ENCODE results near the gene STXBP6. TPM values are rescaled to one million over a fixed set of nuclear protein-coding genes. Genes with fewer than 3 reads are reported as not detected.

Gene STXBP6
- total RNA-seq, 1 donor from 2014 or later = 10.0 TPM

DNA sequence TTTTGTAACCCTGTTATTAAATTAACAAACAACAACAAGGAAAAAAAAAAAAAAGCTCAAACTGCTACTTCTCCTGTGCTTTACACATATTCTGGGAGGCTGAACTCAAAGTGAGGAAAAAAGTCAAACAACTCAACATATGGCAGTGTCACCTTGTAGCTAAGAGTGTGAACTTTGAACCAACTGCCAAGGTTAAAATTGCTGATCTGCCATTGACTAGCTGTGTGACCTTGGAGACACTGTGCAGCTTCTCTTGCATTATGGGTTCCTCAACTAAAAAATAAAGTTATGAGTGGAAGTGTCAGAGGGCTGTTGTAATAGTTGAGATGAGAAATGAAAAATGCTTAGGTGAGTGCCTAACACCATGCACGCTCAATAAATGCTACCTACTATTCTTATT, 34.2 kb downstream of the STXBP6 start:
- no peak for DNase-seq (ENCODE audit: low spot score)

DNA sequence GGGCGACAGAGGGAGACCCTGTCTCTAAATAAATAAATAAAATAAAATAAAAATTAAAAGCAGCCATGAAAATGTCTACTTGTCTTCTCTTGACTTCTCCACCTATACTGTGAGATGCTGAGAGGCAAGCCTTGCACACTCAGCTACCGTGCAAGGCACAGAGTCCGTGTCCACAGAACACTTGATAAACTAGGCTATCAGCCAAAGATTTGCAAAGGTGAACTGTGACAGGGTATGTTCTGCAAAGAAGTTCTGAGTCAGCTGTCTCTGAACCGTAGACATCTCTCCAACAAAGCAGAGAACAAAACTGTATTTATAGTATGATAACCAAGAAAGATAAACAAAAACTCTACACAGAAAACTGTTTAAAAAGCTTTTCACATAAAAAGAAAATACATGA, 35.5 kb downstream of the STXBP6 start:
- no peak for DNase-seq (ENCODE audit: low spot score)

DNA sequence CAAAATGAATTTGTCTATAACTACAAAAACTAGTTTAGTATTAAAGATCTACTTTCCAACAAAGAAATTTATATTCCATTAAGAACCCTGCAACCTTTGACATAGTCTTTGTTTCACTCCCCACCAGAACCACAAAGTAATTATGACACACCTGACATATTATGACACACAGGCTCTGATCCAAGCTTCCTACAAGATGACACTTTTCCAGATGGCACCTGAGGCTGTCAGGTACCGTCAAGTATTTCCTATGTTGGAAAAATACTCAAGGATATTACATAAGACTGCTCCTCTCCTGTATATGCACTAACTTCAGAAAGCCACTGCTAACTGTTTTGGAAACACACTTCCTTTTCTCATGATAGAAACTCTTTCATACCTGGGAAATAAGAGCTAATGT, 38.9 kb downstream of the STXBP6 start:
- no peak for DNase-seq (ENCODE audit: low spot score)

DNA sequence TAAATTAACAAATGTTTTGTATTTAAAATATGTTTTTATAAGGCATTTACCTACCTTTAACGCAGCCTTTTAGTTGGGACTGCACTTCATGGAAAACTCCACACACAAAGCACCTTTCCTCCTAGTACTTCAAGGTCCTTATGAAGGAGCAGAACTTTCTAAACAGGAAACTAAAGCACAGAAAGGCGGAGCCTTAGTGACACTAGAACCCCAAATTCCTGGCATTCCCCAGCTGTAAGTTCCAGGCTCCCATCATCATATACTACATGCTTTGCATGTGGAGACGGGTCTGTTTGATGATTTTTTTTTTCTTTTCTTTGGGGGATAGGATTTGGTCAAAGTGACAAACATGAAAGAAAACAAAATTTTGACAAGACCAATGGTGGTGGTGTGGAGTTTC, 39.5 kb downstream of the STXBP6 start:
- no peak for DNase-seq (ENCODE audit: low spot score)

DNA sequence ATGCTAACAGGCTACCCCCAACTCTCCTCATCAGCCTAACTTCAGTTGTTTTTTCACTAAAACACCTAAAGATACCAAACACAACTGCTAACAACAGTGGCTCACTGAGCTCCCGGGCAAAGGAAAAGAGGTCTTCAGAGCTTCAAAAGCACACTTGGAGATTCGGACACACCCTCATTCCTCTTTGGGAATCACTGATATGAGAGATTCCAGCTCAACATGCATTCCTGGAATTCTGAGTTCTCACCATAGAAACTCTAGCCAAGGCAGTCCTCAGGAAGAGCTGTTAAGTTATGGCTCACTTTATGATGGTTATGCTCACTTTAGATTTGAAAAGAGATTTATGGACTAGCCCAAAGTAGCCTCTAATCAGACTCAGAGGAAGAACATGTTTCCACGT, 40.1 kb downstream of the STXBP6 start:
- DNase-seq (ENCODE audit: low spot score) = no peak

DNA sequence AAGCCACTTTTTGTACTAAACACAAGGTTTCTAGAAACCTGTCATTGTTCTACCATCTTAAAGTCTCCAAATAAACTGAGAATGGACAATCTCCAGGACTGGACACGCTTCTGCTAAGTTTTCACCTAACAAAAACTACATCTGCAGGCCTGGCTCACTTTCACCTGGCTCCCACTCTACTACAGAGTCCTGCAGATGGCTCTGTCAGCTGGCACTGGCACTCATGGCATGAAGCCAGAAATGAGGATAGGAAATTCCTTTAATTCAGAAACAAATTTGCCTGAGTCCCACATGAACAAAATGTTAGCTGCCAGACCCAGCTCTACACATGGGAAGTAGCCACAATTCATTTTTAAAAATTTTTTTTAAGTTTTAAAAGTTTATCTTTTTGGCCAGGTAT, 42.1 kb downstream of the STXBP6 start:
- DNase-seq (ENCODE audit: low spot score) = no peak

DNA sequence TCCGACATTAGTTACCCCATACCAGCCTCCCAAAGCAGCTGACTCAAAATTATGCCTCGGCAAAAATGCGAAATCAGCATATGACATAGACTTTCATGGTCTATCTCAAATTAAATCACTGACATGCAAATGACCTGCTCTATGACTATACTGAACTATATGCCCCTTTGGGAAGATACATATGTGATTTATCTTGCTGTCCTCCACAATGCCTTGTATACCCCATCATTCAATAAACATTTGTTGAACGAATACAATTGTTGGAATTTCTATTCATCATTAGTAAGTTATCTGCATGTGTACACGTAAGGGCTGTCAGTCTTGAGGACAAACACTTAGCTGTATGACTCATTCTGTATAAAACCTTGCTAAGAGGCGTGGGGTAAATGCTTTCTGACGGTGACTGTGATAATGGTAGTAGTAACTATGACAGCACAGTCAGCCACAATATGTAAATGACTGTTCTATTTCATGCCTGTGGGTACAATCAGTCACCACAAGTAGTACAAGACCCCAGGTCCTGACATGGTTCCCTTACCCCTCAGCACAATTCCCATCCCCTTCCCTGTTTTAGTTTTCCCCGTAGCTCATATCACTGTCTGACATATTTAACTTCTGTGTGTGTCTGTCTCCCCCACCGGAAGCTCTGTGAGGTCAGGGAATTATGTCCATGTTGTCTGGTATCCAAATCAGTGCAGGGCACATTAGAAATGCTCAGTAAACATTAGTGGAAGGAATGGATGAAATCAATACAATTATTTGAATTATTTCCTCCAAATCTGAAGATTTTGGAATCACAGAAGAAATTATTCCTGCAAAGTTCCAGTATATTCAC, 42.8 kb downstream of the STXBP6 start:
- no peak for DNase-seq (ENCODE audit: low spot score)

DNA sequence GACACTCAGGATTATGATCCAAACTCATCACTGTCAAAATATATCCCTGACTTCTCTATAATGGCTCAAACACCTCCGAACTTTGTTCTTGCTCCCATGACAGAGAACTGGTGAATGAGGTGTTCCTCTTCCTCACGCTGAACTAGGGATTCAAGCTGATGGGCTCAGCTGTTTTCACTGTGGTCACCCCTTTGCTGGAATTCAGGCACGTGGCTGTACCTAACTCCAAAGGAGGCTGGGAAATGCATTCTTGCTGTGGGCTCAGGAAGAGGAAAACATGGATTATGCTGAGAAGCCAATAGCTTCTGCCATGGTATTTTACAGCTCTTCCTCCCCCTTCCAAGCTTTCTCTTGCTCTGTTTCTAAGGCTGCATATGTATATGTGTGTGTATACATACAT, 43.9 kb downstream of the STXBP6 start:
- DNase-seq (ENCODE audit: low spot score) = no peak

DNA sequence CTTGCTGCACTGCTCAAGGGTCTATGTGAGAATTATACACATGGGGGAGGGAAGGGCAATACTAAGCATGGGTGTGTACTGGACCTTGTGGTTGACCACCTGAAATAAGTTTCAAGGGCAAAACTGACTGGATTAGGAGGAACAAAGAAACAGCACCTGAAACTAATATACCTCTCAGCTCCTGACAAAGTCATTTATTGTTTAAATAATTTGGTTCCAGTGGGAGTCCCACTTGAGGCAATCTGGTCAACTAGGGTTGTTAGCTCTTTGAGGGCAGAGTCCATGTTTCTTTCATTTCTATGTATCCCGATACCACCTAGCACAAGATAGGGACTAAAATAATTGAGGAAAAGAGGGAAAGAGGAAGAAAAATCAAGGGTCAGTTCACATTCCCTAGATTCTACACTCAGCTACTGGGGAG, 45.5 kb downstream of the STXBP6 start:
- no peak for DNase-seq (ENCODE audit: low spot score)

DNA sequence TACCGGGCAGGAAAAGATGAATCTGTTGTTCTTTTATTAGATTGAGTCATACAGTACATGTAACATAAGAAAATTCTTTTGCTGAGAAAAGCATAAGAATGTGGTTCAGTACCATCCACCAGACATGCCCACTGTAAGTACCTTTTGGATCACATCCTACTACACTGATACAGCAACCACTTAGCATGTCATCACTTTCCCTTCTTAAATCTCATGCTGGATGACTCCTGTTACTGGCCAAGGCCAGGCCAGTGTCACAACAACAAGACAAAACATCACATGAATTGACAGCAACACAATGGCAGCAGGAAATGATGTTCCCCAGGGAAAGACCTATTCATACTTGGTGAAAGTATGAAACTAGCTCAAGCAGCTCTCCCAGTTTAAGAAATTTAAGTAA, 46.4 kb downstream of the STXBP6 start:
- DNase-seq (ENCODE audit: low spot score) = no peak

DNA sequence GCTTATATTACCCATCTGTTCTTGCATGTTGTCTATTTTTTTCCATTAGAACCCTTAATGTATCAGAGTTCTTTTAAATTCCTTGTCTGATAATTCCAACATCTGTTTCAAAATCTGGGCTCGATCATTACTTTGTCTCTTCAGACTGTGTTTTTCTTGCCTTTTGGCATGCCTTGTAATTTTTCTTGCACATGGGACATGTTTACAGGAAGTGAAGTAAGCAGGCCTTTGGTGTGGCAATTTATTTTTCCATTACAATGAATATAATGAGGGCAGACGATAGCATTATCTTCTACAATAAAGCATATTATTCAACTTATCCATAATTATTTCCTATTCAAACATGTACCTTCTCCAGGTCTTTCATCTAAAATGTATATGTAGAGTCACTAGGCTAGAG, 48.3 kb downstream of the STXBP6 start:
- no peak for DNase-seq (ENCODE audit: low spot score)

DNA sequence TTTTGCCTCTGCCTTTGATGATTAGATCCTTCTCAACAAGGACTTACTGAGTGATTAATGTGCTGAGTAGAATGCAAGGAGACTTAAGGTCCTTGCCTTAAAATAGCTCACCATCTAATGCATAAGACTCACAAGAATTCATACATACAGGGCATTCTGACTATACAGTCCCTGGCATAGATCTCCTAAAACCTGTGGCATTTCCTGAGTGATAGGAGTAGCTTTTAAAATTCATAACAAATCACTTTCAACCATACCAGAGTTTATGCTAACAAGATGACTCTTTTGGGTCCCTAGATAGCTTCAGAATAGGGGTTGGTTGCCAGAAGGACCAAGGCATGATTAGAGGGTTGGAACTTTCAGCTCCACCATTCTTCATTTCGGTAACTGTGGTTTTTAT, 48.8 kb downstream of the STXBP6 start:
- DNase-seq (ENCODE audit: low spot score) = no peak

DNA sequence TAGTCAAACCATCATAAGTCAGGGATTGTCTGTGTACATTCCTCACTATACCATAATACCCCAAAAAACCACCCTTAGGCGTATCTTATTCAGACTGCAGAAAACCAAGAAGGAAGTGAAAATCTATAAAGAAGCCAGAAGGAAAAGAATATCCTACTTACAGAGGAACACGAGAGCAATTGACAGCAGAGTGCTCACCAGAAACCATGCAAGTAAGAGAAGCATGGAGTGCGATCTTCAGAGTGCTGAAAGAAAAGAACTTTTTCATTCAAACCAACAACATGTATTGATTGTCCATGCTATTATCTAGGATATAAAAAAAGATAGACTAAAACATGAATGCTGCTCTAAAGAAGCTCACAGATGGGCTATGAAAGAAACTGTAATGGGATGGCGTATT, 50.8 kb downstream of the STXBP6 start:
- no peak for DNase-seq (ENCODE audit: low spot score)

DNA sequence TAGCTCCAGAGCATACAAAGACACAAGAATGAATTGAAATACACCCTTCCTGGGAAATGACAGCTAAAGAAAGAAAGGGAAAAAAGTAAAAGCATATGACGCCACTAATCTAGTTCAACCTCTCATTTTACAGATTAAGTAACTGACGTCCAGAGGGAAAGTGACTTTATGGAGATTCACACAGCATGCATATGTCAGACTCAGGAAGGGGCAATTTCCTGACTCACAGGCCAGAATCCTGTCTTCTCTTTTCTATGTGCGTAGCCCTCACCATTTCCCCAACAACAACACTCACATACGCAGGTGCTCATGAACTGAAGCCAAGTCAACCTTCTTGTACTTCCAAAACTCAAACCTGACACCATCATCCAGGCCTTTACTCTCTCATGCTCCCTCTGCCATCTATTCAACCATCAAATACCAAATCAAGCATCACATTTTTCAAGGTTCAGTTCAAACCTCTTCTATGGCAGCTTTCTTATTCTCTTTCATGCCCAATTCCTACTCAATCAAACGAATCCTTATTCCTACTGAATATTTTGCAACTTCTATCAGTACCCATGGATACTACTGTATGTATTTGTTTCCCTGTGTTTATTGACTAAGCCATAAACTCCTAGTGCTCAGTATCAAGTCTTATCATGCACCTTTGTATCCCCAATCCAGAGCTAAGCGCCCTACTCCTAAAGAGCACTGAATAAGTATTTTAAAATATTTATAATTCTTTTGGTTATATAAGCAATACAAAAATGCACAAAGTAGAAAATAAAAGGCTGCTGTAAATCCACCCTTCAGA, 52.8 kb downstream of the STXBP6 start:
- no peak for DNase-seq (ENCODE audit: low spot score)

DNA sequence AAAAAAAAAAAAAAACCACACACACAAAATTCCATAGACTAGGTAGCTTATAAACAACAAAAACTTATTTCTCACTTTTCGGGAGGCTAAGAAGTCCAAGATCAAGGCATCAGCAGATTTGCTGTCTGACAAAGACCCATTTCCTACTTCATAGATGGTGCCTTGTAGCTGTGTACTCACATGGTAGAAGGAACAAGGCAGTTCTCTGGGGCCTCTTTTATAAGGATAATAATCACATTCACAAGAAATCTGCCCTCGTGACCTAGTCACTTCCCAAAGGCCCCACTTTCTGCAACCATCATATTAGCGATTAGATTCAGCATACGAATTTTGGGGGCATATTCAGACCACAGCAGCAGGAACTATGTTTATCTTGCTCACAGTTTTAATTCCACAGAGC, 54.9 kb downstream of the STXBP6 start:
- no peak for DNase-seq (ENCODE audit: low spot score)

DNA sequence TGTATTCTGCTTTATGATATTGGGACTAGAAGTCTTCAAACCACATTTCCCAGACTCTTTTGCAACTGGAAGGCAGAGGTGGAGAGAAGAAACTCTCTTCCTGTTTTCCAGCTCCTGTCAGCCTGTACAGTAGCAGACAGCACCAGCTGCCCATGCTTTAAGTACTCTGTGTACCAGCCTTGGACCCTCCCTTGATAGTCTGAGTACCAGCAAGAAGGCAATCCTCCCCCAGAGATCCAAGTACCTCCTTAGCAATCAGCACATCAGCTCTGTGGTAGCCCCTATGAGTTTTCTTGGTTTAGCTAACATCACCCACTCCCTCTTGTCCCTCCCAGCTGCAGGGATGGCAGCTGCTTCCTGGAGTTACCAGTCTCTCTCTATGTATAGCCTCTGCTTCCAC, 56.3 kb downstream of the STXBP6 start:
- DNase-seq (ENCODE audit: low spot score) = no peak

DNA sequence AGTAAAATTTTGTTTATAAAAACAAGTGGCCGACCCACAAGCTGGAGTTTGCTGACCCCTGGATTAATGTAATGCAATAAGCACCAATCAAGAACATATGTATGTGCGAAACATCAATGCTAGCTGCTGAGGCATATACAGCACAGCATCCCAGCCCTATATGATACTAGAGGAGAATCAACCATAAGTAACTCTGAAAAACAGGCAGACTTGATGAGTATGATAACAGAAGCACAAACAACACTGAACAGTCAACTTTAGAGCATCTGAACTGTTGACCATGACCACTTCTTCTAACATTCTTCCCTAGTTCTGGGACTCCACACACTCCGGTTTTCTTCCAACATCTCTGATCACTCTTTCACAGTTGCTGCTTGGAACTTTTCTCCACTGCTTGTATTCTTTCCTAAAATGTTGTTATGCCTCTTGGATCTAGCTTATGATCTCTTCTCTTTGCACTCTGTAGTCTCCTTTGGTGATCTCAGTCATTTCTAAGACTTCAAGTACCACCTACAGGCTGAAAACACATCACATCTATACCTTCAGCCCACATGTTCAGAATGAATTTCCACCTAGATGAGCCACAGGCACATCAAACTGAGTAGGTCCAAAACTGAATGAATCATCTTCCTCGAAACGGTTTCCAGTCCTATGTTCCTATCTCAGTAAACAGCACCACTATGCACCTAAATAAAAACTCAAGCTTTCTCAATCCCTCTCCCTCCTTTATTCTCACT, 57.2 kb downstream of the STXBP6 start:
- DNase-seq (ENCODE audit: low spot score) = no peak

DNA sequence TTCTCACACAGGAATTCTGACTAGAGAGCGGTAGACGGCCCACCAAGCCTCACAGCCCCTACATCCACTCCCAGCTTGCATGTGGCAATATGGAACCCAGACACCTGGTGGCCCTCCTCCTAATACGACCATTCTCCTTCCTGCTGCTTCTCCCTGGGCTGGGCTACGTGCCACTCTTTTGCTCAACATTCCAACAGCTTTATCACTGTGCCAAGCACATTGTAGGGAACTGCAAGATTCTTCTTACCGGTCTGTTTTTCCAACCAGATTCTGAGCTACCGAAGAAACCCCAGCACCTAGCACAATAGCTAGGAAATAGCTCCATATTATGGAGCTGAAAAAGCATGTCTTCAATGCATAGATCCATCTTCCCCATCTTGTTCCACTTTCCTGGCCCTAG, 58.1 kb downstream of the STXBP6 start:
- no peak for DNase-seq (ENCODE audit: low spot score)

DNA sequence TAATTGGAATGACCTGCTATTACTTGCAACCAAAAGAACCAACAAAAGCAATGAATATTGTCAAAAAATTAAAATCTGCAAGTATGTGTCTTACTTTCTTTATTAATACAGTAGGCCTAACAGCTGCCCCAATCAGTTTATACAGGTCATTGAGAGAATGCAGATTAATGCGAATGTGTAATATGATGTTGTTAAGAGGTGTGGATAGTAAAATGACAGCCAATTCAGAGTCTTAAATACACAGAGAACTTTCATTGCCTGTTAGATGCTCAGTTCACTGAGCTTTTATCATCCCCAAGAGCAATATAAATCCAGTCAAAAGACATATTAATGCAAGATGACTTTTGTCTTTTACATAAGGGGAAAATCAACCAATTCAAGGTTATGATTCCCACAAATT, 58.7 kb downstream of the STXBP6 start:
- DNase-seq (ENCODE audit: low spot score) = no peak

DNA sequence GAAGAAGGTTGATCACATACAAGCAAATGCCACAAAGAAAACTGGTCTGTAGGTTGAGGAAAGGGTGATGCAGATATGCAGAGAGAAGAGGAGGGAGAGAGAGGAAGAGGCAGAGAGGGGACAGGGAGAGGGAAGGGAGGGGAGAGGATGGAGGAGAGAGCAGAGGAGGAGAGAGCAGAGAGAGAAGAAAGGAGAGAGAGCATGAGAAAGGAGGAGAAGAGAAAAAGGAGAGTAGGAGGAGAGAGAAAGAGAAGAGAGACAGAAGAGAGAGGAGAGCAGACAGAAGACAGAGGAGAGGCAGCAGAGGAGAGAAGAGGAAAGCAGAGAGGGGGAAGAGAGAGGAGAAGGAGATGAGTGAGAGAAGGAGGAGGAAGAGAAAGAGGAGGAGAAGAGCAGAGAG, 59.2 kb downstream of the STXBP6 start:
- no peak for DNase-seq (ENCODE audit: low spot score)

DNA sequence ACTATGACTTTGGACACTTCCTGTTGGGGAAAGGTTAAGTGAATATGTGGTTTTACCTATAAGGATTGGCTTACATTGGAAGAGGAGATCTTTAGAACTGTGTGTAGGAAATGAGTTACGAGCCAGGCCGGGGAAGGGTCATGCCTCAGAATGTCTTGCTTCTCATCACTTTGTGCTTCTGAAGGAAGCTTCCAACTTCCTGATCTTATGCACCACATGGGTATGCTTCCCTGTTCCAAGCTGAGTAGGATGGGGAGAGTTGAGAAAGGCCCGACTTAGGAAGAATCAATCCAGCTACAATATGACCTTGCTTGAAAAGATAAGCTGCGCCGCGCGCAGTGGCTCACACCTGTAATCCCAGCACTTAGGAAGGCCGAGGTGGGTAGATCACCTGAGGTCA, 59.9 kb downstream of the STXBP6 start:
- no peak for DNase-seq (ENCODE audit: low spot score)

DNA sequence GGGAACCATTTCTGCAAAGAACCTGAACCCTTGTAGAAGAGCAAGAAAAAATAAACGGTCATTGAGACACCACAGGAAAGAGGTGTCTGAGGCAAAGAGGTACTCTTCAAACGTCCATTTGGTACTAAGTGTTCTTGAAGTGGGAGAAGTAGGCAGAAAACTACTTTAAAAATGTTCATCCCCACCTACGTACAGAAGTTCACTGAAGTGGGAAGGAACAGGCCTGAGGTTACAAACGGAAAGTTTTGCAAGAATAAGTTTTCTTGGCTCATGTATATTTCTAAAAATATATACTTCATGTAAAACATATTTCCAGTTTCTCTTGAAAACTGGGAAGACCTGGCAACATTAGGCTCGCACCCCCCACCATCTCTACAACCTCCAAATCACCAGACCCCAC, 61.2 kb downstream of the STXBP6 start:
- DNase-seq (ENCODE audit: low spot score) = no peak

All from ureter (tissue), 1 donor.